A549 (cell line): Measurements from ENCODE around the gene CALR3. TPM values are rescaled to one million over a fixed set of nuclear protein-coding genes. Genes with fewer than 3 reads are reported as not detected.
"Not testable (repeated sequence)": the region's sequence is repeated elsewhere in the genome, so short reads cannot be mapped to it uniquely, and the experiment has no call there.

Experiments
- ATAC-seq, 2 experiments: fragments of 200-7000 bp in 1 of 2; fragments of >200 bp in 1 of 2; cut with Nextera tagmentation in 1 of 2; cut with Tn5 transposase in 1 of 2; 3 replicates each; pipeline versions ENCODE4 v1.8.0 to v1.9.1; 2018 to 2020; ENCODE audit warnings: mild to moderate bottlenecking in 1 of 2, moderate library complexity in 1 of 2
- CTCF ChIA-PET: fragments of 300-600 bp; sonication (Branson Sonifier 250); formaldehyde crosslinking; extraction: SDS; loops from one replicate; lab custom pipeline; 2021; ENCODE audit warnings: antibody characterized with exemption, inconsistent platforms; lab: Yijun Ruan, JAX
- POLR2A ChIA-PET: fragments of 350-600 bp; formaldehyde crosslinking; extraction: SDS; loops from one replicate; lab custom pipeline; 2021; ENCODE audit warnings: antibody characterized with exemption, inconsistent platforms; lab: Yijun Ruan, JAX
- DNase-seq, 2 experiments: peaks; one replicate each; pipeline versions ENCODE4 v3.0.0 to v3.0.0-alpha.2; 2011 to 2016; ENCODE audit warnings: low read depth in 1 of 2, low spot score in 1 of 2
- FAIRE-seq: peaks from 2 replicates; lab custom pipeline; 2011; peaks lifted over from hg19 to GRCh38; lab: Jason Lieb, UNC
- H3K27ac ChIP-seq, 2 experiments: fragments of >200 bp; sonication (Bioruptor Twin); formaldehyde crosslinking; 3 replicates each; pipeline ENCODE4 v1.5.1; 2016 to 2017
- H3K4me1 ChIP-seq: fragments of >200 bp; sonication (Bioruptor Twin); formaldehyde crosslinking; 3 replicates; pipeline ENCODE4 v1.6.1; 2016
- H3K4me2 ChIP-seq: fragments of >200 bp; sonication (Bioruptor Twin); formaldehyde crosslinking; 3 replicates; pipeline ENCODE4 v1.6.1; 2016
- H3K4me3 ChIP-seq: fragments of >200 bp; sonication (Bioruptor Twin); formaldehyde crosslinking; 3 replicates; pipeline ENCODE4 v1.5.1; 2016
- H3K9me3 ChIP-seq: fragments of >200 bp; sonication (Bioruptor Twin); formaldehyde crosslinking; 3 replicates; pipeline ENCODE4 v1.6.1; 2016
- CEBPB ChIP-seq, 2 experiments: fragments of >200 bp in 1 of 2; sonication (Bioruptor Twin) in 1 of 2; formaldehyde crosslinking in 1 of 2; IDR thresholded peaks; 2 replicates each; pipeline ENCODE4 v1.6.1; 2012 to 2016
- CHD2 ChIP-seq: fragments of 150-350 bp; IDR thresholded peaks from 2 replicates; pipeline ENCODE4 v1.6.1; 2014; ENCODE audit warnings: low read length; ENCODE audit not compliant: partially characterized antibody
- CHD4 ChIP-seq: fragments of 200-600 bp; sonication (generic); IDR thresholded peaks from 2 replicates; pipeline ENCODE4 v1.6.1; 2016; ENCODE audit warnings: antibody characterized with exemption, mild to moderate bottlenecking, borderline replicate concordance
- EHMT2 ChIP-seq: fragments of 200-600 bp; sonication (generic); IDR thresholded peaks from 2 replicates; pipeline ENCODE4 v1.6.1; 2016; ENCODE audit warnings: antibody characterized with exemption, low read depth, mild to moderate bottlenecking, moderate library complexity
- HOXA7 ChIP-seq: fragments of 250-450 bp; sonication (Bioruptor Pico); IDR thresholded peaks from 2 replicates; pipeline ENCODE4 v1.5.0; 2020; ENCODE audit warnings: mild to moderate bottlenecking, moderate library complexity
- JUNB ChIP-seq: fragments of >200 bp; sonication (Bioruptor Twin); formaldehyde crosslinking; IDR thresholded peaks from 2 replicates; pipeline ENCODE4 v1.6.1; 2016
- MAFK ChIP-seq: fragments of 450-650 bp; IDR thresholded peaks from 2 replicates; pipeline ENCODE4 v1.6.1; 2014; ENCODE audit not compliant: partially characterized antibody
- MAX ChIP-seq: IDR thresholded peaks from 2 replicates; pipeline ENCODE4 v1.6.1; 2012
- MAZ ChIP-seq: fragments of 150-350 bp; IDR thresholded peaks from 2 replicates; pipeline ENCODE4 v1.6.1; 2014; ENCODE audit warnings: antibody characterized with exemption, low read depth, low read length, borderline replicate concordance
- MYC ChIP-seq: IDR thresholded peaks from 2 replicates; pipeline ENCODE4 v1.6.1; 2012; ENCODE audit warnings: mild to moderate bottlenecking, inconsistent platforms, low read length, improper control_type of control experiment, borderline replicate concordance
- NFE2L2 ChIP-seq: fragments of 150-350 bp; conservative IDR thresholded peaks from 2 replicates; pipeline ENCODE4 v1.6.1; 2014; ENCODE audit warnings: low read length
- PBX3 ChIP-seq: IDR thresholded peaks from 2 replicates; pipeline ENCODE4 v1.6.1; 2012
- RAD21 ChIP-seq, 2 experiments: fragments of >200 bp in 1 of 2; sonication (Bioruptor Twin) in 1 of 2; formaldehyde crosslinking in 1 of 2; IDR thresholded peaks in 1 of 2; conservative IDR thresholded peaks in 1 of 2; 2 replicates in 1 of 2; 3 replicates in 1 of 2; pipeline ENCODE4 v1.6.1; 2012 to 2018; ENCODE audit warnings: inconsistent platforms in 1 of 2
- RNF2 ChIP-seq: fragments of 200-600 bp; sonication (generic); IDR thresholded peaks from 2 replicates; pipeline ENCODE4 v1.6.1; 2016; ENCODE audit warnings: low read depth, mild to moderate bottlenecking, antibody characterized with exemption, moderate library complexity, borderline replicate concordance
- USF2 ChIP-seq: fragments of 450-650 bp; IDR thresholded peaks from 2 replicates; pipeline ENCODE4 v1.6.1; 2014; ENCODE audit warnings: antibody characterized with exemption
- ZFP36 ChIP-seq: fragments of 450-650 bp; IDR thresholded peaks from 2 replicates; pipeline ENCODE4 v1.6.1; 2014; ENCODE audit warnings: borderline replicate concordance; ENCODE audit not compliant: partially characterized antibody
- ZNF302 ChIP-seq: fragments of 250-450 bp; sonication (Bioruptor Pico); IDR thresholded peaks from 2 replicates; pipeline ENCODE4 v1.9.0; 2021; ENCODE audit warnings: inconsistent platforms, mild to moderate bottlenecking, moderate library complexity
- ZSCAN20 ChIP-seq: fragments of 250-450 bp; sonication (Bioruptor Pico); IDR thresholded peaks from 2 replicates; pipeline ENCODE4 v1.8.0; 2022; ENCODE audit warnings: mild to moderate bottlenecking, moderate library complexity
- WGBS: methylation state at CpG from one replicate; pipeline ENCODE4 v1.1.6; 2017; ENCODE audit errors: missing lambda C conversion rate; 5-methylcytosine and 5-hydroxymethylcytosine counted together
- polyA plus RNA-seq, 4 experiments: library from polyadenylated mRNA; depleted of rRNA in 3 of 4; stranded (reverse); fragments of >200 nt; fragmentation: RNase III in 1 of 4; extraction: RNeasy Plus Mini Kit Qiagen cat#74134 plus additional on column Dnase treatment in 1 of 4; gene quantifications; 2 replicates in 3 of 4; 3 replicates in 1 of 4; pipeline ENCODE4 v1.2.3, GENCODE V29; 2011 to 2017
- TF ChIP-seq, protein P1 (sequence below): fragments of 250-450 bp; sonication (Bioruptor Pico); IDR thresholded peaks from 2 replicates; pipeline ENCODE4 v1.5.0; 2020; ENCODE audit warnings: low read depth, mild to moderate bottlenecking, moderate library complexity

The CALR3 gene
- polyA plus RNA-seq, 2 of the 4 experiments (the other 2 are of a cell fraction): 0.10 TPM; not detected in 1

GRCh38 chr19:16470541-16470910, 25.4 kb downstream of the CALR3 start:
- FAIRE-seq (no peak), DNase-seq (no peak), ATAC-seq (no peak)
- POLR2A ChIA-PET: no interaction called here
- 70% methylated on average over 7 of the region's 7 CpGs for WGBS
- CTCF ChIA-PET: no interaction called here
- peak overlapping the region; percentile 98 for H3K4me2 ChIP-seq
- peak overlapping the region; percentile 89 for H3K4me3 ChIP-seq
- peak overlapping the region in 1 of 2 experiments; percentile 95; a peak in 1 of 6 replicates for H3K27ac ChIP-seq
- H3K9me3 ChIP-seq: no peaks in the 10 kb centered on the region
- peaks cover 10% of the 10 kb centered on the region; the same call in 2 of the 3 replicates for H3K4me1 ChIP-seq
- no peak for TF ChIP-seq MAFK
- no peak for TF ChIP-seq NFE2L2
- TF ChIP-seq ZFP36: no peak
- no peak for TF ChIP-seq MAX
- TF ChIP-seq USF2: no peak
- no peak for TF ChIP-seq ZNF302 (CRISPR knock-in tag)
- TF ChIP-seq ZSCAN20: no peak
- TF ChIP-seq, all 56 proteins: peak for 0

- DNase-seq (no peak), ATAC-seq (no peak), FAIRE-seq (no peak)
- no peak overlapping the region for H3K4me3 ChIP-seq
- 90% methylated on average over 6 of the region's 6 CpGs for WGBS
- POLR2A ChIA-PET: no interaction called here
- TF ChIP-seq RNF2 (no peak), CHD4 (no peak), CHD2 (no peak), EHMT2 (no peak), HOXA7 (CRISPR knock-in tag) (no peak), PBX3 (no peak), ZSCAN20 (no peak), CEBPB (IDR thresholded peaks at IDR 0.05) (no peak), JUNB (no peak), RAD21 (conservative IDR thresholded peaks at IDR 0.05 in 1 of 2, IDR thresholded peaks at IDR 0.05 in 1 of 2) (no peak), MAZ (no peak), MYC (no peak)
- TF ChIP-seq, protein P1, sequence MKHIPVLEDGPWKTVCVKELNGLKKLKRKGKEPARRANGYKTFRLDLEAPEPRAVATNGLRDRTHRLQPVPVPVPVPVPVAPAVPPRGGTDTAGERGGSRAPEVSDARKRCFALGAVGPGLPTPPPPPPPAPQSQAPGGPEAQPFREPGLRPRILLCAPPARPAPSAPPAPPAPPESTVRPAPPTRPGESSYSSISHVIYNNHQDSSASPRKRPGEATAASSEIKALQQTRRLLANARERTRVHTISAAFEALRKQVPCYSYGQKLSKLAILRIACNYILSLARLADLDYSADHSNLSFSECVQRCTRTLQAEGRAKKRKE (CRISPR knock-in tag): no peak
- TF ChIP-seq, all 56 proteins: peak for 0
- H3K4me2 ChIP-seq: no peak overlapping the region
- peaks cover 25% of the 10 kb centered on the region for H3K4me1 ChIP-seq
- H3K27ac ChIP-seq: no peak overlapping the region
- no peaks in the 10 kb centered on the region for H3K9me3 ChIP-seq
- CTCF ChIA-PET: interaction anchor here (1.1 kb wide), 1 partner anchor 10 kb away, joined by 3 read pairs; no protein-coding TSS in a partner anchor
These were observed 28.4 kb downstream of the CALR3 start for GRCh38 chr19:16467581-16467980.

DNA sequence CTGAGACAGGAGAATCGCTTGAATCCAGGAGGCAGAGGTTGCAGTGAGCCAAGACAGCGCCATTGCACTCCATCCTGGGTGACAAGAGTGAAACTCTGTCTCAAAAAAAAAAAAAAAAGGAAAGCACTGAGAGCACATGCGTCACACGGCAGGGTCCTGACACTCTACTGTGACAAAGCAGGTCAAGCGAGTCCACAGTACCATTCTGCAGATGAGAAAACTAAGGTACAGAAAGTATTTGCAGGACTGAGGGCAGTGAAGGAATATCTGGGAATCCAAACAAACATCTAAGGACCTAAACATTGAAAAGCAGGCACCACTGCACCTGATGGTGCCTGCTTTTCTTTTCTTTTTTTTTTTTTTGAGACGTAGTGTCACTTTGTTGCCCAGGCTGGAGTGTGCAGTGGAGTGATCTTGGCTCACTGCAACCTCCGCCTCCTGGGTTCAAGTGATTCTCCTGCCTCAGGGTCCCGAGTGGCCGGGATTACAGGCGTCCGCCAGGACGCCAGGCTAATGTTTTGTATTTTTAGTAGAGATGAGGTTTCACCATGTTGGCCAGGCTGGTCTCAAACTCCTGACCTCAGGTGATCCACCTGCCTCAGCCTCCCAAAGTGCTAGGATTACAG, 29.1 kb downstream of the CALR3 start:
- ATAC-seq, H3K4me2 ChIP-seq, FAIRE-seq, H3K27ac ChIP-seq, DNase-seq, H3K4me3 ChIP-seq, H3K9me3 ChIP-seq, POLR2A ChIA-PET, CTCF ChIA-PET: not testable (repeated sequence)
- WGBS: 89% methylated on average over 12 of the region's 12 CpGs
- peaks cover 27% of the 10 kb centered on the region for H3K4me1 ChIP-seq
